AG04450 (cell line): ENCODE results near the gene OSBP. TPM values are rescaled to one million over a fixed set of nuclear protein-coding genes. Genes with fewer than 3 reads are reported as not detected.

ENCODE experiments used
- CTCF ChIA-PET: fragments of 300-600, 350-600 bp; formaldehyde crosslinking; extraction: SDS; loops from one replicate; lab custom pipeline; 2022; ENCODE audit warnings: antibody characterized with exemption, inconsistent platforms; lab: Charles Lee
- POLR2A ChIA-PET: fragments of 350-600 bp; formaldehyde crosslinking; extraction: SDS; loops from one replicate; lab custom pipeline; 2021; ENCODE audit warnings: antibody characterized with exemption, inconsistent platforms; lab: Yijun Ruan, JAX
- DNase-seq: peaks from one replicate; pipeline ENCODE4 v3.0.0-alpha.2; 2011; ENCODE audit warnings: low read depth, low spot score
- H3K27ac ChIP-seq: one replicate; pipeline ENCODE4 v1.5.1; 2012; ENCODE audit warnings: low read depth, low read length, control low read depth
- H3K27me3 ChIP-seq: one replicate; pipeline ENCODE4 v1.6.0; 2012; ENCODE audit warnings: low read length; ENCODE audit not compliant: control insufficient read depth, insufficient read depth
- H3K4me3 ChIP-seq: 2 replicates; pipeline ENCODE4 v1.5.1; 2011; ENCODE audit warnings: mild to moderate bottlenecking, low read depth, low read length, control low read depth
- H3K9me3 ChIP-seq: 2 replicates; pipeline ENCODE4 v1.5.1; 2012; ENCODE audit warnings: low read length; ENCODE audit not compliant: control insufficient read depth, insufficient read depth
- CTCF ChIP-seq: IDR thresholded peaks from 2 replicates; pipeline ENCODE4 v1.5.1; 2011; ENCODE audit warnings: low read depth, low read length, control low read depth, inconsistent platforms
- polyA plus RNA-seq: library from polyadenylated mRNA; depleted of rRNA; stranded (reverse); fragments of >200 nt; gene quantifications from 2 replicates; pipeline ENCODE4 v1.2.3, GENCODE V29; 2011

The OSBP gene
- polyA plus RNA-seq, 1 experiment = 28.4 TPM

DNA sequence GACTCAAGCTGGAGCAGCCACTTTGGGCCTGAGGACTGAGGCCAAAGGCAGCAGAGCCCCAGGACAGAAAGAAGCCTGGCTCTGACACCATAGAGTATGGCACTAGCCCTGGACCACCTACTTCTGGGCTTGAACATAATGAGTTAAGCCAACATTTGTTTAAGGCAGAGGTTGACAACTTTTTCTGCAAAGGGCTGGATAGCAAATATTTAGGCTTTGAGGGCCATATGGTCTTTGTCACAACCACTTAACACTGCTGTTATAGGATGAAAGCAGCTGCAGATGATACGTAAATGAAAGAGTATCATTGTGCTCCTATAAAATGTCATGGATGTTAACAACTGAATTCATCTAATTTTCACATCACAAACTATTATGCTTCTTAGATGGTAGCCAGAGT, 16.6 kb downstream of the OSBP start:
- CTCF ChIA-PET = no interaction called here
- no peak for DNase-seq
- TF ChIP-seq CTCF = no peak
- POLR2A ChIA-PET = no interaction called here
- Histone ChIP-seq H3K27ac (no peak overlapping the region), H3K4me3 (no peak overlapping the region), H3K9me3 (no peaks in the 10 kb centered on the region), H3K27me3 (no peaks in the 10 kb centered on the region)

- ChIA-PET CTCF (no interaction called here), POLR2A (no interaction called here)
- Histone ChIP-seq H3K27ac (no peak overlapping the region), H3K4me3 (no peak overlapping the region), H3K27me3 (no peaks in the 10 kb centered on the region), H3K9me3 (peaks cover 9% of the 10 kb centered on the region)
- no peak for DNase-seq
- no peak for TF ChIP-seq CTCF
These were observed 31.3 kb downstream of the OSBP start for GRCh38 chr11:59584294-59584693.

DNA sequence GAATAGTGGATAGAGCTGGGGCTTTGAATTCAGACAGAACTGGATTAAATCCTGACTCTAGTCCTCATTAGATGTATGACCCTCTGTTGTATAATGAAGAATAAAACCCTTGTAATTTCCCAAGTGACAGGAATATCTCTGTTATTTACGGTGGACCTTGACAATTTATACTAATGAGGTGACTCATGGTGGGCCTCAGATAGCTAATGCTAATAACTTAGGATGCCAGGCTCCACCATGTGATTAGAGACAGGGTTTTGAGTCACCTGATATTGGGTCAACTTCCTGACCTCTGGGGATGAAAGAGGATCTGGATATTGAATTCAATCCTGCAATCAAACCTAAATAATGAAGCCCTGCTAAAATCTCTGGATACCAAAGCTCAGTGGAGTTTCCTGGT, 33.6 kb downstream of the OSBP start:
- DNase-seq = no peak
- Histone ChIP-seq H3K4me3 (no peak overlapping the region), H3K27ac (no peak overlapping the region), H3K9me3 (peaks cover 9% of the 10 kb centered on the region), H3K27me3 (no peaks in the 10 kb centered on the region)
- CTCF ChIA-PET = no interaction called here
- TF ChIP-seq CTCF = no peak
- POLR2A ChIA-PET = no interaction called here

GRCh38 chr11:59578369-59578768, 37.2 kb downstream of the OSBP start:
- CTCF ChIA-PET = no interaction called here
- H3K27me3 ChIP-seq = no peaks in the 10 kb centered on the region
- DNase-seq = no peak
- POLR2A ChIA-PET = no interaction called here
- H3K9me3 ChIP-seq = no peaks in the 10 kb centered on the region
- no peak for TF ChIP-seq CTCF
- H3K4me3 ChIP-seq = no peak overlapping the region
- no peak overlapping the region for H3K27ac ChIP-seq

GRCh38 chr11:59575505-59575904, 40.1 kb downstream of the OSBP start:
- no peak for DNase-seq
- ChIA-PET POLR2A (interaction anchor here (0.5 kb wide), 1 partner anchor 26 kb away, joined by 3 read pairs; no protein-coding TSS in a partner anchor), CTCF (no interaction called here)
- Histone ChIP-seq H3K27ac (no peak overlapping the region), H3K27me3 (no peaks in the 10 kb centered on the region), H3K9me3 (no peaks in the 10 kb centered on the region), H3K4me3 (no peak overlapping the region)
- no peak for TF ChIP-seq CTCF
